Stimulated activated CD4-positive, alpha-beta T cell treated with anti-CD3 and anti-CD28 coated beads, Interleukin-2, amount 100 ng/mL, for 4 hours (primary cell): ENCODE data around the gene DOCK10.
A peak's percentile ranks its signal among the peaks of the same experiment; 100 is the strongest.

Experiments
- DNase-seq: peaks from one replicate; pipeline ENCODE4 v3.0.0-alpha.2; 2020; ENCODE audit warnings: low read depth

DOCK10 gene

DNA sequence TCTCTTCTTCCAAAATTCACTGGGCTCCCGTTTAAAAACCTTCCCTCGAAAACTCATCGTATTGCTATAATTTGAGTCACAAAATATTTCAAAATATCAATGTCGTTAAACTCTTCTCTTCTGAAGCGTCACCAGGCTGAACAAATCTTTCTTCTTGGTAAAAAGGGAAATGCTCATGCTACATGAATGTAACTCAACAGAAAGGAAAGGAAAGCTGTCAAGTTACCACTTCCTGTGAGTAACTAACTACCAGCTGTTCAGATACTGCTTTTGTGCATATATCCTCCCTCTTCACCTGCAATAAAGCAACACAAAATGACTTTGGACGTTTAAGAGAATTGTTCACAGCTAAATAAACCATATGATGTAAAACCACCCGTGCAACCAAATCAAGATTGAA lies 95.4 kb downstream of the DOCK10 start:
- DNase-seq: no peak

DNA sequence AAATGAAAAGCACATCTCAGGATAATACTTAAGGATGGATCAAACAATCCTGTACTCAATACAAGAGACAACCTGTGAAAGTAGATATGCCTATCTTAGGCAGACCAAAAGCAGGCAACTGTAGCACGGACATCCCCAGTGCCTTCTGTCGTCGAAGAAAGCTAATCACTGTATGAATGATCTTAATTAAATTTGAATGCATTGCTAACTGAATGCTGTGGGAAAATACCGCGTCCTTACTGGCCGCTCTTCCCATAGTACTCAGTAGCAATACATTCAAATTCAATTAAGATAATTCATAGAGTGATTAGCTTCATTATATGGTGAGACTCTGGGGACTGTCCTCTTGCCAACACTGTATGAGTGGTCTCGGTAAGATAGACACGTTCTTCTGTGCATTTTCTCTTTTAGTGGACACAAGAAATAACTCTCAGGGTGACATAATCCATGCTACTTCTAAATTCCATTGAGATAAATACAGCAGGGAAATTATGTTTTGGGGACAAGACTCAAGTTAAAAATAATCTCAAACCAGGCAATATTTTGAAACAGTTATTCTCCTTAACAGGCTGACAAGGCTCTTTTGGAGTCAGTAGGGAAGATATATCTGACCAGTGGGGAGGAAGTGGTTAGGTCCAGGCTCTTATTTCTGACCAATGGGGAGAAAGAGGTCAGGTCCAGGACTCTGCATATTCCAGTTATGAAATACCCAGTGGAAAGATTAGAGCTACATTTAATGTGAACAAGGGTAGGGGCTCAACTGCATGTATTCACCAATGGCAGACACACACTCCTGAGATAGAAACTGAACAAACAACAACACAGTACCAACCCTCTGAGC lies 97.3 kb downstream of the DOCK10 start:
- no peak for DNase-seq

DNA sequence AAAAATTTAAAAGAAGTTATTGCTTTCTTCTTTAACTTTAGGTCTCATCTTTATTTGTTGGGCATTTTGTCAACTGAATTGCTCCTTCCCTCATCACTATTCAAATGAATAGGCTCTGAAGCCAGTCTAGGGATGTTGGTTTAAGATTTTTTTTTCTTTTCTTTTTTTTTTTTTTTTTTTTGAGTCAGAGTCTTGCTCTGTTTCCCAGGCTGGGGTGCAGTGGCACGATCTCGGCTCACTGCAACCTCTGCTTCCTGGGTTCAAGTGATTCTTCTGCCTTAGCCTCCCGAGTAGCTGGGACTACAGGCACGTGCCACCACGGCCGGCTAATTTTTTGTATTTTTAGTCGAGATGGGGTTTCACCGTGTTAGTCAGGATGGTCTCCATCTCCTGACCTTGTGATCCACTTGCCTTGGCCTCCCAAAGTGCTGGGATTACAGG lies 98.6 kb downstream of the DOCK10 start:
- DNase-seq: peak; percentile 29

- DNase-seq: no peak
Observed at GRCh38 chr2:224941960-224942359, 100.3 kb downstream of the DOCK10 start.

GRCh38 chr2:224940618-224941017 lies 101.7 kb downstream of the DOCK10 start:
- no peak for DNase-seq

DNA sequence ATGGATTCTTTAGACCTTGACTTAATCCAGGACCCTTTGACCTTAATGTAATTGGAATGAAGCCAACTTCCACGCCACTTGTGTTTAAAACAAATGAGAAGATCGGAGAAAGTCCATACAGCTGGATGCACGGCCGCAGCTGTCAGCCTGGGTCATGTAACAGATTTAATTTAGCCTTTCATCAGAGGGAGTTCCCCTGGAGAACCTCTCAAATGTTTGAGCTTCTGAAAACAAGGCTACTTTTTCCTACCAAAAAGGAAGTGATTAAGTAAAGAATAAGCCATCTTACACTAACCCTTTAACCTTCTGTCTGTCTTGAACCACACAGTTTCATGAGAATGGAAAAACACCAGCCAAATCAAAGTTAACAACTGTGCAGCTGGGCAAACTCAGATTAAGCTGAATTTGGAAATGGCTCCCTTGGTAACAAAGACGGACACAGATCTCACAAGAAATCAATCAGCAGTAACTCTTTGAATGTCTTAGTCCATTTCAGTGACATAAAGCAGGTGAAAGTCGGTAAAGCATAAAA lies 103.6 kb downstream of the DOCK10 start:
- DNase-seq: no peak

- DNase-seq: no peak
Observed at GRCh38 chr2:224937887-224938286, 104.4 kb downstream of the DOCK10 start.

DNA sequence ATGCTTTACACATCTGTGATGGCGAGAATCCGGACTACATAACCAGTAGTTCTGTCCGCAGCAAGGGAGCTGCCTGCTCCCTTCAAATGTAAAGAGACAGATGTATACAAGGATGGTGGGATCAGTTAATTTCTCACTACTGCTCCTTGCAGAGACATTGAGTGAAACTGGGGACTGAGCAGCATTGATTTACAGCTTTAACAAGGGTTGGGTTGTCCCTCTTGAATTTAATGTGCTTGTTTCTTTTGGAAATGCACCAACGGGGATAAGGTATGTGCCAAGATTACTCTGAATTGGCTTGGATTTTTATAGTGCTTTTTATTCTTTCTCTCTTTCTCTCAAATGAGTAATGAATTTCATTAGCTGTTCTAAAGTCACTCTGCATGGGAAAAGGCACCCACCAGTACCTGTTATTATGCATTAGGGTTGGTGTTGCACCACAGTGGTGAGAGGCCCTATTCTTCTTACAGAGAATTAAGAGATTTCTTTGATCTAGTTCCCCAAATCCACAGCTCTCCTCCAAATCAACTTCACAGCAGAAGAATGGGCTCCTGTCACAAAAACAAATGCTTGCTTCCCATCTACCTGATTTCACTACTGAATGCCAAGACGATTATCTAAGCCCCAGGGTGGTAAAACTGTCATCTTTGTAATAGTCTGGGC lies 107.6 kb downstream of the DOCK10 start:
- no peak for DNase-seq

GRCh38 chr2:224933431-224933830 lies 108.8 kb downstream of the DOCK10 start:
- DNase-seq: no peak

DNA sequence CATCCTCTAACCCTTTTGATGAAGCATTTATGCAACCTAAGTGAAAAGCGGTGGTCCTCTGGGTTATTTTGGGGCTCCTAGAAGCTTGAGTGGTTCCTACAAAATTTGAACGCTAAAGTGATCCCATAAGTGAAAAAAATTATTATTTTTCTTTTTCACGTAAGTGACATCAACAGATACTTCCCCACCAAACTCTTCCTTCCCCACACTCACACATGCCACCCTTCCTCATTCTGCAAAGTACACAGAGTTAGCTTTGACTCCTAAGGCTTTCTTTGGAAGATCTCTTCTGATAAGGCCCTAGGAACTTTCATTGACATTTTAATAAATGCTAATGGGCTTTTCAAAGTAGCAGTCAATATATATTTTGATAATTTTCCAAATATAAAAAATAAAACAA lies 109.7 kb downstream of the DOCK10 start:
- DNase-seq: no peak

GRCh38 chr2:224931956-224932355 lies 110.3 kb downstream of the DOCK10 start:
- DNase-seq: no peak

DNA sequence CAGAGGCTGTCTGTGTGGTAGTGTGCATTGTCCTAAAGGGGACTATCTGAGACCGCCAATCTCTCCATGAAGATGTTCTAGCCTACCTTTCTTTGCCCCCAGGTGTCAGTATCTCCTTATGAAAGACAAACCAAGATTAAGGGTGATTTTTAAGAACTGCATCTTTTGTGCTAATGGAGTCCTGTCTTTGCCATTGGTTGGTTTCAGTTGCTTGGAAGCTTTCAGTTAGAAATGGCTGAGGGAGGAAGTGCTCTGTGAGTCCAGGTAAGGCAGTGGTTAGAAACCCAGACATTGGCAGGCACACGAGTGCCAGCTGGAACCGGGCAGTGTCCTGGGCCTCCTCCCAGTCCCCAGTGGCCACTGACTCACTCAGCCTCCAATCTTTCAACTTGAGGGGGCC lies 111.3 kb downstream of the DOCK10 start:
- DNase-seq: no peak

DNA sequence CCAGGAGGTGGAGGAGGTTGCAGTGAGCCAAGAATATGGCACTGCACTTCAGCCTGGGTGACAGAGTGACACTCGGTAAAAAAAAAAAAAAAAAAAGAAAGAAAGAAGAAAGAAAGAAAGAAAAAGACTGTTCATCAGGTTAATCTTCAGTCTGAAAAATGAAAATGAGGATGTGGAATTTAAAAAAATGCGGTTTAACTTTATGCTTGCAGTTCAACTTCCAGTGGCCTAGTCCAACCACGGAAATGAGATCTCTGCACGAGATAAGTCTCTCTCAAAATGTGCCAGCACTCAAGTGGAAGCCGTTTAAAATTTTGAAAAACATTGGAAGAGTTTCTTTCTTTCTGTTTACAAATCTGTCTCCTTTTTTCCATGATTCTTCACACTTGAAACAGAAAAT lies 112.1 kb downstream of the DOCK10 start:
- DNase-seq: no peak

DNA sequence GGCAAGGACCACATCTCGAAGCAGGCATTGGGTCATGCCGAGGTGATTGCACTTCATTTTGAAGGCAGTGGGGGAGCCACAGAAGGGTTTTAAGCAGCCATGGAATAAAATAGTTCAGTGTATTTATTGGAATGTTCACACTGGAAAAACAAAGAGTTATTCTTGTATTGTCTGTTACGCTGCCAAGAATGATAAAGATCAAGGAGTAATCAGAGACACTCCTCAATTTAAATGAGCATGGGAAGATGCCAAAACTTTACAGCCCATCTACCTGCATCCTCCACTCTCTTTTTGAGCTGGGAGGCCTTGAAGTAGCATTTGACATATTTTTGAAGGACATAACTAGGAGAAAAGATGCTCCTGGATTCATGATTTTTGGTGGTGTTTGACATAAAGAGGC lies 112.8 kb downstream of the DOCK10 start:
- no peak for DNase-seq

- peak; percentile 42 for DNase-seq
Observed at GRCh38 chr2:224927646-224928173, 114.6 kb downstream of the DOCK10 start.

DNA sequence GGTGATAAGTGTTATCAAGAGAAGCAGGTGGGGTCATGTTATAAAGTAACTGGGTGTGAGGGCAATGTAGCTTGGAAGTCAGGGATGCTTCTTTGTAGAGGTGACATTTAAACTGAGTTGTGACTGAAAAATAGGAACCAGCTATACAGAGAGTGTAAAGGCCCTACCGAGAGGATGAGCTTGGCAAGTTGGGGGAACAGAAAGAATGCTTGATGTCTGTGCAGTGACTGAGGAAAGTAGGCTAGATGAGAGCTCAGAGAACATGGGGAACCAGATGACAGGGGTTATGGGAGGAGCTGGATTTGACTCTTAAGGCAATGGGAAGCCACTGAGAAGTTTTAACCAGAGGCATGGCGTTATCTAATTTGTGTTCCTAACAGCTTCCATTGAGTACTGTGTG lies 115.3 kb downstream of the DOCK10 start:
- no peak for DNase-seq

- no peak for DNase-seq
Observed at GRCh38 chr2:224925810-224926100, 116.5 kb downstream of the DOCK10 start.

GRCh38 chr2:224925061-224925809 lies 117.0 kb downstream of the DOCK10 start:
- no peak for DNase-seq

GRCh38 chr2:224924631-224925030 lies 117.6 kb downstream of the DOCK10 start:
- DNase-seq: no peak

DNA sequence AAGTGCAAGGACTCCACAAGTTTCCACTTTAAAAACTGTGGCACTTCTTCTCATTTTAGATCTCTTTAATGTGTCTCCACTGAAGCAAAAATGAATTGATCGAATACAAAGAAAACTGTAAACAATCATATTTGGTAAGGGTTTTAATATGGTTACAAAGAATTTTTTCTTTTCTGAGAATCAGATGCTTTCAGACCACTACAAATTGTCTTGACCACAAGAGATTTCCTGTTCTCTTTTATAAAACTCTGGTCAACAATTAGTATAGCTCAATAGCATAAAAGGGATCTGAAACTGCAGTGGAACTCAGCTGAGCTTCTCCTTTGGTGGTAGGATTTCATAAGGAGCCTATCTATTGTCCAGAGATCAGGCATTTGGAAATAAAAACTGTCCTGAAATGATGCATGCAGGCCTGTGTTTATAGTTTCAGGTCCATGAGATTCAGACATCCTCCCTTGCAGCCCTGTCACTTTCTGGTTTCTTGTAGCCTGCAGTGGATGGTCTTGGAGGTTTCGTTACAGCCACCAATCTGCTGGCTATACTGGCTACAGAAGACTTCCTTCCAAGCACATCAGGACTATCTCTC lies 120.0 kb downstream of the DOCK10 start:
- DNase-seq: no peak

- no peak for DNase-seq
Observed at GRCh38 chr2:224919472-224920110, 122.7 kb downstream of the DOCK10 start.
